Activated CD4-positive, alpha-beta T cell treated with anti-CD3 and anti-CD28 coated beads for 36 hours (primary cell): Measurements from ENCODE around the gene LHX2. TPM values are rescaled to one million over a fixed set of nuclear protein-coding genes. Genes with fewer than 3 reads are reported as not detected.
A peak's percentile ranks its signal among the peaks of the same experiment; 100 is the strongest.

ENCODE experiments used
- ATAC-seq: fragments of 200-7000 bp; cut with Tn5 transposase; one replicate; pipeline ENCODE4 v1.10.0; 2021; ENCODE audit warnings: mild to moderate bottlenecking, moderate library complexity
- CTCF ChIA-PET: fragments of 350-600 bp; sonication (Branson Sonifier 250); formaldehyde crosslinking; loops from one replicate; lab custom pipeline; 2021; ENCODE audit warnings: antibody characterized with exemption; lab: Charles Lee
- POLR2A ChIA-PET: fragments of 350-600 bp; sonication (Branson Sonifier 250); formaldehyde crosslinking; loops from one replicate; lab custom pipeline; 2021; ENCODE audit warnings: antibody characterized with exemption, inconsistent platforms; lab: Charles Lee
- DNase-seq: peaks from one replicate; pipeline ENCODE4 v3.0.0-alpha.2; 2020
- H3K27ac Mint-ChIP-seq: one replicate; pipeline ENCODE4 v1.8.0; 2021; ENCODE audit warnings: mixed read lengths
- H3K27me3 Mint-ChIP-seq: one replicate; pipeline ENCODE4 v1.8.0; 2021; ENCODE audit warnings: mixed read lengths
- H3K36me3 Mint-ChIP-seq: one replicate; pipeline ENCODE4 v1.8.0; 2021; ENCODE audit warnings: low read depth, mixed read lengths
- H3K4me1 Mint-ChIP-seq: one replicate; pipeline ENCODE4 v1.8.0; 2021; ENCODE audit warnings: mixed read lengths
- H3K4me3 Mint-ChIP-seq: one replicate; pipeline ENCODE4 v1.8.0; 2021; ENCODE audit warnings: mild to moderate bottlenecking, moderate library complexity, mixed read lengths
- H3K9me3 Mint-ChIP-seq: one replicate; pipeline ENCODE4 v1.8.0; 2021; ENCODE audit warnings: low read depth, mixed read lengths
- intact Hi-C, 2 experiments: fragments of 100-400 bp; cut with DNase I in 1 of 2; cut with micrococcal nuclease in 1 of 2; formaldehyde crosslinking; loops; one replicate each; pipeline versions ENCODE4 v1.14.2 to v1.15.1; 2022 to 2024; cut with DNase I, micrococcal nuclease
- total RNA-seq, 2 experiments: library from RNA; stranded (reverse); gene quantifications; one replicate each; pipeline ENCODE4 v1.2.3, GENCODE V29; 2021

The LHX2 gene
- total RNA-seq, 2 experiments from 2014 or later, result not detected

GRCh38 chr9:124015661-124016131, 4.1 kb downstream of the LHX2 start:
- Mint-ChIP-seq H3K4me3 (no peak overlapping the region), H3K4me1 (peaks cover 17% of the 10 kb centered on the region), H3K36me3 (no peaks in the 10 kb centered on the region), H3K9me3 (no peaks in the 10 kb centered on the region), H3K27me3 (peaks cover 58% of the 10 kb centered on the region), H3K27ac (no peak overlapping the region)
- ATAC-seq, result no peak
- ChIA-PET POLR2A (no interaction called here), CTCF (no interaction called here)
- no peak for DNase-seq
- intact Hi-C loops, result loop anchor here in 1 of 2 experiments (1.0 kb wide), 1 partner anchor 7 kb away; no protein-coding TSS in a partner anchor

GRCh38 chr9:124016175-124017050, 4.8 kb downstream of the LHX2 start:
- Mint-ChIP-seq H3K4me1 (peaks cover 19% of the 10 kb centered on the region), H3K36me3 (no peaks in the 10 kb centered on the region), H3K27me3 (peaks cover 64% of the 10 kb centered on the region), H3K9me3 (no peaks in the 10 kb centered on the region), H3K4me3 (peak overlapping the region; percentile 10), H3K27ac (no peak overlapping the region)
- POLR2A ChIA-PET, result no interaction called here
- intact Hi-C loops, result loop anchor here in 1 of 2 experiments (1.0 kb wide), 1 partner anchor 8 kb away; no protein-coding TSS in a partner anchor
- ATAC-seq, result no peak
- CTCF ChIA-PET, result interaction anchor here (0.6 to 0.7 kb wide), 2 partner anchors 147 to 616 kb away, joined by 3 to 4 read pairs; no protein-coding TSS in a partner anchor
- peak; percentile 45 for DNase-seq

DNA sequence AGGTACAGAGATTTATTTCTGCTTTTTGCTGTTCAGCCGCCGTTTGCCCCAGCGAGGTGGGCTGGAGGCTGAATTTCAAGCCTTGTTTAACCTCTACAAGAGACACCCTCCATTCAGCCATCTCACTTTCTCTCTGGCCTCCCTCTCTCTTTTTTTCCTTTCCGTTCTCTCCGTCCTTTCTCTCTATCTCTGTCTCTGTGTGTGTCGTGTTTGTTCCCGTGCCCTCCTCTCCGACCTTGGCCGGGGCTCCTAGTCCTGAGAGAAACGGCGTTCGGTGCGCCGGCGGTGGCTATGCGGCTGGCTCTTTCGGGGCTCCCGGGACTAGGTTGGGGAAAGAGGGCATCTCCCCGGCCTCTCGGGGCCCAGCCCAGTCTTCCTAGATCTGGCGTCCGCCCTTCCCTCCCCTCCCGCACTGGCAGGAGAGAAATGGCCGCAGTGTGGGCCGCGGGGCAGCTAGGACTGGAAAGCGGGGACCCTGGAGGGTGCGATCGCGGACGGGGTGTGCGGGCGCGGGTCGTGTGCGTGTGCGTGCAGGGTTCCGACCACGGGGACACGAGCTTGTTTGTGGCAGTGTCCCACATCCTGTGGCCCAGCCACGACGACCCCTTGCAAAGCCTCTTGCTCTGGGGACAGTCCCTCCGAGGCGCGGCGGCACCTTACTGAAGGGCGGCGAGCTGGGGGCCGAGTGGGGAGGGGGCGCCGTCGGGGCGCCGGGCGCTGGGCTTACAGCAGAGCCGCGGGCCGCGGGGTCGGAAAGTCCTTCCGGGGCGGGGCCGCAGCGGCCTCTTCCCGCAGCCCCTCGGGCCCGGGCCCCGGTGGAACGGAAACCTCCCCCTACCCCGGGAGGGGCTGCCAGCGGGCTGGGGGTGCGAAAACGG, 5.7 kb downstream of the LHX2 start:
- no peak for ATAC-seq
- intact Hi-C loops, result no loop called here
- H3K4me3 Mint-ChIP-seq, result peak overlapping the region; percentile 10
- no peaks in the 10 kb centered on the region for H3K36me3 Mint-ChIP-seq
- peaks cover 20% of the 10 kb centered on the region for H3K4me1 Mint-ChIP-seq
- H3K27ac Mint-ChIP-seq, result no peak overlapping the region
- peaks cover 73% of the 10 kb centered on the region for H3K27me3 Mint-ChIP-seq
- no peaks in the 10 kb centered on the region for H3K9me3 Mint-ChIP-seq
- no peak for DNase-seq
- CTCF ChIA-PET, result interaction anchor here (1.5 kb wide), 1 partner anchor 24 kb away, joined by 5 read pairs; no protein-coding TSS in a partner anchor
- POLR2A ChIA-PET, result no interaction called here

DNA sequence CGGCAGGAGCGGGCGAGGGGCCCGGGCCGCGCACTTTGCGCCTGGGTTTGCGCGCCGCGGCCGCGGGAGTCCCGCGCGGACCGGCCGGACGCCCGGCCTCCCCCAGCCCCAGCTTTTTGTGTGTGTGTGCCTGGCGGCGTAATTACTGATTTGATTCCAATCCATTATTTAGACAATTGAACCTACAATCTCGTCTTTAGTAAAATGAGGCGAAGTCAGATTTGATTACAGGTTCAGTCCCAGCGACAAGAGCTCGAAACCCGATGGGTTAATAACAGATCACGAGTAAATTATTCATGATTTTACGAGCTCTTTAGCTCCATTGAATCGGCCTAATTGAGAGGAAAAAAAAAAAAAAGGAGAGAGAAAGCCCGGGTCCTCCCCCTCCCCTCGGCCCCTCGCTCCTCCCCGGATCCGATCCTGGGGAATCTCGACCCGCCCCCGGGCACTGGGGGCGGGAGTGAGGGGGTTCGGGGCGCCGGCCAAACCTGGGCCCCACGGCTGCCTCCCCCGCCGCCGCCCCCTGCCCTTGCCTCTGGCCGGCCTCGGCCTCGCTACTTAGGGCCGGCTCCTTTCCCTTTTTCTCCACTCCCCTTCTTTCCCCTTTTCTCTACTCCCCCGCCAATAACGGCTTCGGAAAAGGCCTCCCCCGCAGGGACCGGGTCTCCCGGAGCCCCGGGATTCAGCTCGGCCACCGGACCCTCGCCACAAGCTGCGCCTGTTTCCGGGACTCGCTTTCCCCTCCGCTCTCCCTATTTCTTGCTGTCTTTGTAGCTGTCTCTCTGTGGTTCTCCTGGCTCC, 6.6 kb downstream of the LHX2 start:
- no peaks in the 10 kb centered on the region for H3K36me3 Mint-ChIP-seq
- intact Hi-C loops, result no loop called here
- DNase-seq (no peak), ATAC-seq (no peak)
- H3K27me3 Mint-ChIP-seq, result peaks cover 79% of the 10 kb centered on the region
- POLR2A ChIA-PET, result no interaction called here
- H3K9me3 Mint-ChIP-seq, result no peaks in the 10 kb centered on the region
- CTCF ChIA-PET, result interaction anchor here (1.5 to 1.6 kb wide), 2 partner anchors 21 to 23 kb away, joined by 4 to 5 read pairs; no protein-coding TSS in a partner anchor
- peaks cover 20% of the 10 kb centered on the region for H3K4me1 Mint-ChIP-seq
- H3K4me3 Mint-ChIP-seq, result no peak overlapping the region
- no peak overlapping the region for H3K27ac Mint-ChIP-seq

- no peak overlapping the region for H3K27ac Mint-ChIP-seq
- no peak for ATAC-seq
These were observed 7.4 kb downstream of the LHX2 start for GRCh38 chr9:124018730-124019697.

DNA sequence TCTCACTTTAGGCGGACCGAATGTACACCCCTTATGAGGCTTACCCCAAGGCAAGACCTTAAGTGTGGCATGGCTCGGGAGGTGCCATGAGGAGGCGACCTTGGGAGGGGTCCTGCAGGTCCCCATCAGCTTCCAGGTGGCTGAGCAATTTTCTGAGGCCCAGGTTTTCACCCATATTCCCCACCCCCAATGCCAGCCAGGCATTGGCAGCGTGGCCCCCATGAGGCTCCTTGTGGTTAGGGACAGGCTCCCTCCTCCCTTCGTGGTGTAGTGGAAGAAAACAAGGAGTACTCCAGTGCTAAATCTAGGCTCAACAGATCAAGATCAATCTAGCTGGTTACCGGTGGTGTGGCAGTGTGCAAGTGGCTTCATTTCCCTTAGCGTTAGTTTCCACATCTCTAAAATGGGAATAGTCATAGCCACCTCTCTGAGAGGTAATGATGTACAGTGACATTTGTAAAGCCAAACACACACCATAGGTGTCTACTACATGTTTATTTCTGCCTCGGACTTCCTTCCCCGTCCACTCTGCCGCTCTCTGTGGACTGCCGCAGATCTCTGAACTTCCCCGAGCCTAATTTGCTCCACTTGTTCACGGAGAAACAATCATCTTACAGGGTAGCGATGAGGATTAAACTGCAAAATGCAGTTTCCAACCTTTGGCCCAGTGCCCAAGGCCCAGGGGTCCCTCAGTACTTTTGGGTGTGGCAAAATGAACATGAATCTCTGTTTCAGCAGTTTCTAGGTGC, 8.4 kb downstream of the LHX2 start:
- Mint-ChIP-seq H3K4me1 (peaks cover 18% of the 10 kb centered on the region), H3K4me3 (no peak overlapping the region), H3K36me3 (no peaks in the 10 kb centered on the region), H3K27me3 (peaks cover 81% of the 10 kb centered on the region), H3K27ac (no peak overlapping the region), H3K9me3 (no peaks in the 10 kb centered on the region)
- ATAC-seq (no peak), DNase-seq (no peak)
- CTCF ChIA-PET, result interaction anchor here (0.6 to 1.6 kb wide), 3 partner anchors 21 to 187 kb away, joined by 3 to 4 read pairs (median 3); no protein-coding TSS in a partner anchor
- POLR2A ChIA-PET, result no interaction called here
- intact Hi-C loops, result loop anchor here (2.0 kb wide), 2 partner anchors 13 to 15 kb away; no protein-coding TSS in a partner anchor

More at GRCh38 chr9:124018730-124019697, 7.4 kb downstream of the LHX2 start:
- intact Hi-C loops, result no loop called here
- H3K9me3 Mint-ChIP-seq, result no peaks in the 10 kb centered on the region
- no peaks in the 10 kb centered on the region for H3K36me3 Mint-ChIP-seq
- CTCF ChIA-PET, result interaction anchor here (0.8 to 1.6 kb wide), 2 partner anchors 22 kb away, joined by 3 to 4 read pairs; no protein-coding TSS in a partner anchor
- H3K4me3 Mint-ChIP-seq, result no peak overlapping the region
- POLR2A ChIA-PET, result interaction anchor here (0.7 kb wide), 1 partner anchor 58 kb away, joined by 8 read pairs; no protein-coding TSS in a partner anchor
- DNase-seq, result no peak
- H3K4me1 Mint-ChIP-seq, result peaks cover 18% of the 10 kb centered on the region
- H3K27me3 Mint-ChIP-seq, result peaks cover 81% of the 10 kb centered on the region

DNA sequence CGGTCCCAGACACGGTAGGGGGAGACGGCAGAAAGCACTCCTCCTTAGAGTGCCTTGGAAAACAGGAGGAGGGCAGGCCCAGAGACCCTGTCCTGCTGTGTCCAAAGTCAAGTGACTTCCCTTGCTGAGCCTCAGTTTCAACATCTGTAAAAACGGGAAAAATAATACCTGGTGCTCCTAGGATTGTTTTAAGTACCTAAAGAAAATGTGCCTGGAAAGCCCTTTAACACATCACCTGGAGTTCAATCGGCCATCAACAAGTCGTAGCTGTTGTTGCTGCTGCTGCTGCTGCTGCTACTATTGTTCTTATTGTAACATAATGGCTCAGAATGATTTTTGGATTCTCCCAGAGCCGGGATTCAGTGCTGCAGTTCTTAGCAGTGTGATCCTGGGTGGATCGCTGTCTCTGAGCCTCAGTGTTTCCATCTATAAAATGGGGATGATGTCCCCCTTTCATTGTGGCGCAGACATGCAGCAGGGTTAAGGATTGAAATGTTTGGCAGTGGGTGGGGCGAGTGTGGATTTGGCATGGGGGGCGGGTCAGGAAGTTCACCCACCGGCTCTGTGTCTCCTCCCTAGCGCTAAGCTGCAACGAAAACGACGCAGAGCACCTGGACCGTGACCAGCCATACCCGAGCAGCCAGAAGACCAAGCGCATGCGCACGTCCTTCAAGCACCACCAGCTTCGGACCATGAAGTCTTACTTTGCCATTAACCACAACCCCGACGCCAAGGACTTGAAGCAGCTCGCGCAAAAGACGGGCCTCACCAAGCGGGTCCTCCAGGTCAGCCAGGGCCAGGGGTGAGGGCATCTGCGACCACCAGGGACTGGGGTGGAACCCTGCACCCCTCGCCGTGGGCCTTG, 9.2 kb downstream of the LHX2 start:
- CTCF ChIA-PET, result interaction anchor here (0.6 kb wide), 2 partner anchors 186 to 741 kb away, joined by 3 read pairs; no protein-coding TSS in a partner anchor
- Mint-ChIP-seq H3K36me3 (no peaks in the 10 kb centered on the region), H3K4me3 (no peak overlapping the region), H3K9me3 (no peaks in the 10 kb centered on the region), H3K4me1 (peaks cover 18% of the 10 kb centered on the region), H3K27ac (no peak overlapping the region), H3K27me3 (peaks cover 75% of the 10 kb centered on the region)
- ATAC-seq (no peak), DNase-seq (no peak)
- POLR2A ChIA-PET, result no interaction called here
- intact Hi-C loops, result loop anchor here (1.0 to 2.0 kb wide), 3 partner anchors 9 to 16 kb away; partner anchors contain the start of gene LHX2 (in 1 of the 2)

DNA sequence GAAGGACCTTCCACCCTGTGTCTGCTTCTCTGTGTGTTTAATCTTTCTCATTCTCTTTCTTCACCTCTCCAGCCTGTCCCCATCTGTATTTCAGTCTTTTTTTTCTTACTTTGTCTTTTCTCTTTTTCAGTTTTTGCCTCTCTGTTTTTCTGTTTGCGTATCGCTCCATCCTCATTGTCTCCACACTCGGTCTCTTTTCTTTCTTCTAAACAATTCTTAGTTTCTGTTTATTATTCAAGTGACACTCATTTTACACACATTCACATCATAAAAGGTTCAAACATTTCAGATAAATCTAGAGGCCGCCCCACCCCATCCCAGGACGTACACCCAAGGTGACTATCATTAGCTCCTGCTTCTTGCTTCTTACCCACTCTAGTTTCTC, 9.8 kb downstream of the LHX2 start:
- ATAC-seq (no peak), DNase-seq (no peak)
- no peak overlapping the region for H3K4me3 Mint-ChIP-seq
- H3K27ac Mint-ChIP-seq, result no peak overlapping the region
- ChIA-PET CTCF (interaction anchor here (0.6 kb wide), 1 partner anchor 741 kb away, joined by 3 read pairs; no protein-coding TSS in a partner anchor), POLR2A (no interaction called here)
- H3K36me3 Mint-ChIP-seq, result no peaks in the 10 kb centered on the region
- intact Hi-C loops, result loop anchor here (1.0 to 2.0 kb wide), 3 partner anchors 10 to 17 kb away; partner anchors contain the start of gene LHX2 (in 1 of the 2)
- H3K4me1 Mint-ChIP-seq, result peaks cover 17% of the 10 kb centered on the region
- H3K27me3 Mint-ChIP-seq, result peaks cover 75% of the 10 kb centered on the region
- no peaks in the 10 kb centered on the region for H3K9me3 Mint-ChIP-seq
